ENCODE results near the gene ZNG1B.
"Not testable (repeated sequence)": the region's sequence is repeated elsewhere in the genome, so short reads cannot be mapped to it uniquely, and the experiment has no call there.

Gene ZNG1B

DNA sequence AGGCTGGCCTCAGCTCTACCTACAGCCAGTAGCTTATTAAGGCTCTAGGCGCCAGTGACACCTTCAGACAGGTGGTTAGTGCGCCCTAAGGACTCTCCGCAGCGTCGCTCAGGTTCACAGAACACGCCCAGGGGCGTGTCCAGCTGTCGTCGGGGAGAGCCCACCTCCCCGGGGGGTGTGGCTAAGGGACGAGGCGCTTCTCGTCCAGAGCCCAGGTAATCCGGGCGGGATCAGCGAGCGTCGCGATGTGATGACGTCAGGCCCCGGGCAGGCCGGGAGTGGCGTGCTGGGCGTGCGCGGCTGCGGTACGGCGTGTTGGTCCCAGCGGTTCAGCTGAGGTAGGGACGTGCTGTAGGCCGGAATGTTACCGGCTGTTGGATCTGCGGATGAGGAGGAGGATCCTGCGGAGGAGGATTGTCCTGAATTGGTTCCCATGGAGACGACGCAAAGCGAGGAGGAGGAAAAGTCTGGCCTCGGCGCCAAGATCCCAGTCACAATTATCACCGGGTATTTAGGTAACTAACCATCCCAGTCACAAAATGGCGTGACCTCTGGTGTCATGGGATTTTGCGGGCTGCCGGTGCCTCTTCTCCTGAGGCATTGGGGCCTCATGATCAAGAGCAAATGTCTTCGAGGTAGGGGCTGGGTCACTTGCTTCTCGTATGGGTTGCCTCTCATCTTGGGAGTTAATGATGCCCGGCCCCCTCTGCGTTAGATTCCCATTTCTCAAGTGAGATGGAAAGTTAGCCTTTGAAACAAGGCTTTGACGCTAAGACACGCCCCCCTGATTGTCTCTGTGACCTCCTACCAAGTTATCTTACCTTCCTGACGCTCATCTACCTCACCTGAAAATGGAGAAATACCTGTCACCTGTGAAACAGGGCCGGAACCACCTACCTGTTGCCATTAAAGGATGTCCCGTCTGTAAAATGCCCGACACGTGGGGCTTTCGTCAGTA lies at the start of gene ZNG1B:
ZNG1B (plus strand) TSS at position 184 of the 958 bp plus-strand sequence; CDS start at position 362, 178 bp downstream.
- peak; percentile 41 to 67 (median 66) for DNase-seq (ENCODE audit: low read depth in 2 of 3, low spot score in 1 of 3)

DNA sequence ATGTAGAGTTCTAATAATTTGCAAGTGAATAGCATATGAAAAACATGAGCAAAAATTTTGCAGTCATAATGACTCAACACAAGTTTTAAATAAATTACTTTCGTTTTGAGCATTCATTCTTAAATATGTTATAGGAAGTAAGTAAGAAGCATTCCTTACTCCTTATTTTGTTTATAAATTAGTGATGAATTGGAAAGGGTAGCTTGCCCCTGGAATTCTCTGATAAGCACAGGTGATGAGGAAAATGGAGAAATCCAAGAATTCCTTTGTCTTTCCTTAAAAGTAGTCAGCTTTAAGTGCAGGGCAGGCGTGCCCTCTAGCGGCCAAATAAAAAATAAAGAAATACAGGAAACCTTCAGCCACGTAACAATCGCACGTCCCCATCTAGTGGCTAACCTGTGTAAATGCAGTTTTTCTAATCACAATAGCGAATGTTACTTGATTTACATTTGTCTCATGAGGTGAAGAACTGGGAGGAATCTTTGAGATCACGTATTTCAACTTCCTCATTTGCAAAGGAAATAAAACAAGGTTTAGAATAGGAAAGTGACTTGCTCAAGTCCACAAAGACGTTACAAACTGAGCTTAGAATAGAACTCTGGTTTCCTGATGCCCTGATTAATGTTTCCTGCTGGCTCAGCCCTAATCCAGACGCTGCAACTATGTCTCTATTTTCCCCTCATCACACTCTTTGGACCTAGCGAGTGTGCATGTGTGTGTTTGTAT lies 47.2 kb upstream of the ZNG1B start:
- DNase-seq (ENCODE audit: low read depth in 2 of 3, low spot score in 1 of 3): peak; percentile 28 to 63 (median 29)

DNA sequence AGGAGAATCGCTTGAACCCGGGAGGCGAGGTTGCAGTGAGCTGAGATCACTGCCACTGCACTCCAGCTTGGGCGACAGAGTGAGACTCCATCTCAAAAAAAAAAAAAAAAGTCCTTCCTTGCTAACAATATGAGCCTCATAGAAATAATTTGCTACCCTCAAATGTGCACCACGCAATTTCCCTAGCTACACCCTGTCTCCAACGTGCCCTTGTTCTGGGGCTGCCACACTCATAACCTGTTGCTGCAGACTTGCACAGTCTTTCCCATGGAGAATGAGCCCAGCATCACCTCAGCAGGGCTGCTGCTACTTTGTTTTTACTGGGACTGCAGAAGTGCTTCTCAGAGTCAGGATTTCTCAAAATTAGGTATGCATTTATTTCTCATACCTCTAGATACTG lies 46.4 kb upstream of the ZNG1B start:
- DNase-seq (ENCODE audit: low read depth in 2 of 3, low spot score in 1 of 3): no peak

DNA sequence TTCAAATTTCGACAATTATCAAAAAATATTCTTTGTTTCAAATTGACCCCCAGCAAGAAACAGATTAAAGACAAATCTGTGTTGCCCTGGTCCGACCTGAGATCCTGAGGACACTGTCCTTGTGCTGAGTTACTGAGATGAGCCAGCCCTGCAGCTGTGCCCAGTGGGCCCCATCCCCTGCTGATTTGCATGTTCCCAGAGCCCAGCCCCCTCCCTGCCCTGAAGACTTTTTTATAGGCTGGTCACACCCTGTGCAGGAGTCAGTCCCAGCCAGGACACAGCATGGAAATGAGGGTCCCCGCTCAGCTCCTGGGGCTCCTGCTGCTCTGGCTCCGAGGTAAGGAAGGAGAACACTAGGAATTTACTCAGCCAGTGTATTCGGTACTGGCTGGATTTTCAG lies 31.4 kb upstream of the ZNG1B start:
- DNase-seq (ENCODE audit: low read depth in 2 of 3, low spot score in 1 of 3): no peak

DNA sequence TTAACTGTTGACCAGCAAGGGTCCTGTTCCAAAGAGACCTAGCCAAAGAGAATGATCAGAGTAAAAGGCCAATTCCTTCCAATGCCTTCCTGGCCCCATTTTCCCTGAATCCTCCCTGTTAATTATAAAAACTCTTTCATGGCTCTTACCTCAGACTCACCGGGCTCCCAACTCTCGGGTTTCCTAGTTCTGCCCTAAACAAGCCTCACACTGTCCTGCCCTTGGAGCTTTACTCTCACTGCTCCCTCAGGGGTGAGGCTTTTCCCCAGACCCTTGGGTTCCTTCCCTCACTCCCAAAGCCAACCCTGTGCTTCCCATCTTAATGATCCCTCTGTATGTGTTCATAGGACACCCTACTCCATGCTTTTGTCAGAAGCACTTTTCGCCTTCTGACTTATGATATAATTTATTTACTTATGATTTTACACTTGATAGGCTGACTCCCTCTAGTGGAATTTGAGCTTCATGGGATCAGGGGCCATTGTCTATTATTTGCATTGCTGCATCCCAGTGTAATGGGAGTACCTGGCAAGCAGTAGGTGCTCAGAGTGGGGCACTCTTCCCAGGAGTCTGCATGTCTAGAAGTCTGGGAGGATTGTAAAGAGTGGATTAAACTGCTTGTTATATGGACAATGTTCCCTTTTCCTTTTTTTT lies 29.9 kb upstream of the ZNG1B start:
- DNase-seq (ENCODE audit: low read depth in 2 of 3, low spot score in 1 of 3): no peak

DNA sequence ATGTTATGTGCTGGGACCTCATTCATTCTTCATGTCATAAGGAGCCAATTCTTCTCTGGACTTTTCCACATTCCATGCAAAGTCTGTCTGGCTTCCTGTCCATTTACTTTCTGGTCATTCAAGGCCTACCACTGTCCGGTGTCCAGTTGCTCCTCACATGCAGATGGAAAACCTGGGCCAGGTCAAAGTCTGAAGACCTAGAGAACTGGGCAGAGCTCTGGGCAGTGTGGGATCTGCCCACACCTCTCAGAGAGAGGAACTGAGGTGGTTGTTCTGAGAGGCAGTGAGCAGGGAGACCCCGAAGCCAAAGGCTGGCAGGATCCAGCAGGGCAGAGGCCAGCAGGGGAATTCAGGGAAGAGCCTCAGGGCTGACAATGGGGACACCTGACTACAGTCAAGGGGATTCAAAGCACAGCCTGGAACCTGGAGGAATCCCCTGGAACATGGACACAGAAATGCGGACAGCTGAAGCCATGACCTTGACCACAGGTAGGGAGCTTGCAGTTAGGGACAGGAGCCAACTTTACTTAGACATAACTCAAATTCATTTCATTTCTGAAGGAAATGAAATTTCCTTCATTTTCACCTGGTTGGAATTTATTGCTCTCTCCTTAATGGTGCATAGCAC lies 25.7 kb upstream of the ZNG1B start:
- not testable (repeated sequence) for DNase-seq (ENCODE audit: low read depth in 2 of 3, low spot score in 1 of 3)

DNA sequence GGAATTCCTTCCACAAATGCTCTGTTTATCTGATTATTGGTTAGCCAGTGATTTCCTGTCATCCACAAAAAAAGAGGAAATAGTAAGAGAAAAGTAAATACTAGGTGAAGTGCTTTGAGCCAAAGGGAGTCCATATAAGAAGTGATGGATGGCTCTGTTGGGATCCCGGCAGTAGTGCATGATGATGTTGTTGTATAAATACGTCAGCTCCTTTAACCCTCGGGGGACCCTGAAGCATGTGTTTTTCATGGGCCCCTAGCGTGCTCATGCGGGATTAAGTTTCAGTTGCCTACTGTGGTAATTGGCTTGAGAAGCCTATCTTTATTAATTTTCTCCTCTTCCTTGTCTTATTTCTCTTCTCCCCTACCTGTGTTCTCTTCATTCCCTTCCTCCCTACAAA lies 24.7 kb upstream of the ZNG1B start:
- not testable (repeated sequence) for DNase-seq (ENCODE audit: low read depth in 2 of 3, low spot score in 1 of 3)

DNA sequence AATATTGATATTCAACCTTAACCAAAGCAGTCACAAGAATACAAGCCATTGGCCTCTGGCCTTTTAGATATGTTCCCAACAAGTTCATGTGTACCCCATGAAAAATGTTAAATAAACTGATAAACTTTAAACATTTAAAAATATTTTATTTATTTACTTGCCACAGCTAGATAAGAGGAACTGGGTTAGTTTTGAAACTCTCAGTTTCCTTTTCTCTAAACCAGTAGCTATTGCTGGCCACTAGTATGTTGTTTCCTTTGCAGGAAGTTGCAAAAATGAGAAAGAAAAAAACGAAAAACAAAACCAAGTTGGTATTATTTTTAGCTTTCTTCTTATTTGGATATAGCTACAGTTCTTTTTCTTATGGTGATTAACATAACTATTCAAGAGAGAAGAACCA lies 5.7 kb upstream of the ZNG1B start:
- DNase-seq (ENCODE audit: low read depth in 2 of 3, low spot score in 1 of 3): not testable (repeated sequence)

DNA sequence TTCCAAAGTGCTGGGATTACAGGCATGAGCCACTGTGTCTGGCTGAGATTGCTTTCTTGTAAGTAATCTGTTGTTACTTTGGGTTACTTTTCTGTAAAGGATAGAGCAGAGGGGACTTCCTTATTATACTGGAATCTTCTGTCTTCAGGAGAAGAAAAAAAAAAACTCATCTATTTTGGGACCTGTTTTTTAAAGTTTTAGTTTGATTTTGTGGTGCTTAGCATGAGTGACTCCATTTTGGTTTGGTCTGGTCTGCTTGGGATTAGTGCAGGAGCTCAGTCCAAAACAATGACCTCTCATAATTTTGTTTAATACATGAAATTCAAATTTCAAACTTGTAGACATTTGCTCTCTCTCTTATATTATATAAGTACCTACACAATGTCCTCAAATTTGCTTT lies 4.0 kb upstream of the ZNG1B start:
- not testable (repeated sequence) for DNase-seq (ENCODE audit: low read depth in 2 of 3, low spot score in 1 of 3)

DNA sequence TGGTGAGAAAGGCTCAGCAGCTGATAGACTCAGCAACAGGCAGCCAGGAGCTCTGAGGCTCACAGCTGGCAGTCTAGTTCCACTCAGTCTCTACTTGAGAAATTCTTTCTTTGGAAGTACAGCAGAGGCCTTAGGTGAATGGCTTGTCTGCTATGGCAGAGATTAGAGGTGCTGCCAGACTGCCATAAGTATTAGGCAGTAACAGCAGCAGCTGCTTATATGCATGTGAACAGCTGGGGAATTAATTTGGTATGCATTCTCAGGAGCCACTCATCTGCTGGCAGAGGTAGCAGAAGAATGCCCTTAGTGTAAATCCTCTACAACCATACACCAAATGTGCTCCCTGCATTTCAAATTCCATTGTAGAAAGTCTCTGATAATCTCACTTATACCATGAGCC lies 28.3 kb downstream of the ZNG1B start:
- DNase-seq (ENCODE audit: low read depth in 2 of 3, low spot score in 1 of 3): not testable (repeated sequence)

DNA sequence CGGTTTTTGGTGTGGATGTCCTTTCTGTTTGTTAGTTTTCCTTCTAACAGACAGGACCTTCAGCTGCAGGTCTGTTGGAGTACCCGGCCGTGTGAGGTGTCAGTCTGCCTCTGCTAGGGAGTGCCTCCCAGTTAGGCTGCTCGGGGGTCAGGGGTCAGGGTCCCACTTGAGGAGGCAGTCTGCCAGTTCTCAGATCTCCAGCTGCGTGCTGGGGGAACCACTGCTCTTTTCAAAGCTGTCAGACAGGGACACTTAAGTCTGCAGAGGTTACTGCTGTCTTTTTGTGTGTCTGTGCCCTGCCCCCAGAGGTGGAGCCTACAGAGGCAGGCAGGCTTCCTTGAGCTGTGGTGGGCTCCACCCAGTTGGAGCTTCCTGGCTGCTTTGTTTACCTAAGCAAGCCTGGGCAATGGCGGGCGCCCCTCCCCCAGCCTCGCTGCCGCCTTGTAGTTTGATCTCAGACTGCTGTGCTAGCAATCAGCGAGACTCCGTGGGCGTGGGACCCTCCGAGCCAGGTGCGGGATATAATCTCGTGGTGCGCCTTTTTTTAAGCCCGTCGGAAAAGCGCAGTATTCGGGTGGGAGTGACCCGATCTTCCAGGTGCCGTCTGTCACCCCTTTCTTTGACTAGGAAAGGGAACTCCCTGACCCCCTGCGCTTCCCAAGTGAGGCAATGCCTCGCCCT lies 39.3 kb downstream of the ZNG1B start:
- not testable (repeated sequence) for DNase-seq (ENCODE audit: low read depth in 2 of 3, low spot score in 1 of 3)

DNA sequence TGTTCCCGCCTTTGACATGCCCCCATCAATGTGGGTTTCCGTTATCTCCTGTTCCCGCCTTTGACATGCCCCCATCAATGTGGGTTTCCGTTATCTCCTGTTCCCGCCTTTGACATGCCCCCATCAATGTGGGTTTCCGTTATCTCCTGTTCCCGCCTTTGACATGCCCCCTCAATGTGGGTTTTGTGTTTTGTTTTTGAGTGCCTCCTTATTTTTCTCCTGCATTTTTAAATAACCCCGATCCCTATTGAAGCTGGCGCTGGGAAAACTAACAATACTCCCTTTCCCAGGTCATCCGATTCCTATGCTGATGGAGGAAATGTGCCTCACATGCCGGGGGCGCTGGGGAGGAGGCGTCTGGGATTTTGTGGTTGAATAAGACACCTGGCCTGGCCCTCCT lies 59.0 kb downstream of the ZNG1B start:
- DNase-seq (ENCODE audit: low read depth in 2 of 3, low spot score in 1 of 3): not testable (repeated sequence)

DNA sequence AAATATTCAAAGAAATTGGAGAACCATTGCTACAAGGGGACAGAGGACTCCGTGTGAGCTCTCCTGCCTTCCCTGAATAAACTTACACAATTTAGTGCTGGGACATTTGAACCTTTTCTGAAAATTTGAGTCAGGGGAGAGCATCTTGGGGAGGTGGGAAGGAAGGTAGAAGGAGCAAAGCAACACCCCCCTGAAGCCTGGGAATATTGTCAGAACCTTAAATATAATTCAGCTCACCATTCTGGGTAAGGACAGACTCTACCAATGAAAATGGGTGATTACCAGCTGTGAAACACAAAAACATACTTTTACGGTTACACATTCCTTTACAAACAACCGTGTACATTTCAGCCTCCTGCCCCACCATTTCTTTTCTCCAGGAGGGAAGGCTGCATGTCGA lies 60.9 kb downstream of the ZNG1B start, which contains the start of gene FOXD4L1:
FOXD4L1 (plus strand) TSS at position 301 of the 400 bp plus-strand sequence. CDS start 592 bp downstream, outside the sequence.
- not testable (repeated sequence) for DNase-seq (ENCODE audit: low read depth in 2 of 3, low spot score in 1 of 3)

DNA sequence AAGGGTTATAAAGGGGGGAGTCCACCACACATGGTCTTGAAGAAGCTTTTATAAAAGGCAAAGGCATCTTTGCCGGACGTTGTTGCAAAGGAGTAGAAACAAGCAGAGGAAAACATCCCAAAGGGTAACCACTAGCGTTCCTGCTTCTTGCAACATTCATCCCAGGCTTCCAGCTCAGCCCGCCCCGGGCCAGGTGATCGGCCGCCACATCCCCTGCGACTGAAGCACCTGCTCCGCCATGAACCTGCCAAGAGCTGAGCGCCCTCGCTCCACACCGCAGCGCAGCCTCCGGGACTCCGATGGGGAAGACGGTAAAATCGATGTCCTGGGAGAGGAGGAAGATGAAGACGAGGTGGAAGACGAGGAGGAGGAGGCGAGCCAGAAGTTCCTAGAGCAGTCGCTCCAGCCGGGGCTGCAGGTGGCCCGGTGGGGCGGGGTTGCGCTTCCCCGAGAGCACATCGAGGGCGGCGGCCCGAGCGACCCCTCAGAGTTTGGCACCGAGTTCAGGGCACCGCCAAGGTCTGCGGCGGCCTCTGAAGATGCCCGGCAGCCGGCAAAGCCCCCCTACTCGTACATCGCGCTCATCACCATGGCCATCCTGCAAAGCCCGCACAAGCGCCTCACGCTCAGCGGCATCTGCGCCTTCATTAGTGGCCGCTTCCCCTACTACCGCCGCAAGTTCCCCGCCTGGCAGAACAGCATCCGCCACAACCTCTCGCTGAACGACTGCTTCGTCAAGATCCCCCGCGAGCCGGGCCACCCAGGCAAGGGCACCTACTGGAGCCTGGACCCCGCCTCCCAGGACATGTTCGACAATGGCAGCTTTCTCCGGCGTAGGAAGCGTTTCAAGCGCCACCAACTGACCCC lies 61.8 kb downstream of the ZNG1B start:
- DNase-seq (ENCODE audit: low read depth in 2 of 3, low spot score in 1 of 3): not testable (repeated sequence)

DNA sequence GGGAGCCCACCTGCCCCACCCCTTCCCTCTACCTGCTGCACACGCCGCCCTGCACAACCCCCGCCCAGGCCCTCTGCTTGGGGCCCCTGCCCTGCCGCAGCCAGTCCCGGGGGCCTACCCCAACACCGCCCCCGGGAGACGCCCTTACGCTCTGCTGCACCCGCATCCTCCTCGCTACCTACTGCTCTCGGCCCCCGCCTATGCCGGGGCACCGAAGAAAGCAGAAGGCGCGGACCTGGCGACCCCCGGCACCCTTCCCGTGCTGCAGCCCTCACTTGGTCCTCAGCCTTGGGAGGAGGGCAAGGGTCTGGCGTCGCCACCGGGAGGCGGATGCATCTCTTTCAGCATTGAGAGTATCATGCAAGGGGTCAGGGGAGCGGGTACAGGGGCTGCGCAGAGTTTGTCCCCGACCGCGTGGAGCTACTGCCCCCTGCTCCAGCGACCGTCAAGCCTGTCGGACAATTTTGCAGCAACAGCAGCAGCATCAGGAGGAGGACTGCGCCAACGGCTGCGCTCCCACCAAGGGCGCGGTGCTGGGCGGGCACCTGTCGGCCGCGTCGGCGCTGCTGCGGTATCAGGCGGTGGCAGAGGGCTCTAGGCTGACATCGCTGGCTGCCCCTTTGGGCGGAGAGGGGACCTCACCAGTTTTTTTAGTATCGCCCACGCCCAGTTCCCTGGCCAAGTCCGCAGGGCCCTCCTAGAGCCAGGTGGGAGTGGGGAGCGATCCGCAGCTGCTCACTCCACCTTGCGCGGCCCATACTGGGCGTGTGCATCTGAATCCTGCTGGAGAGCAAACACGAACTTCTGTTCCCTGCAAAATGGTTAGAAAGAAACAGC lies 62.6 kb downstream of the ZNG1B start:
- DNase-seq (ENCODE audit: low read depth in 2 of 3, low spot score in 1 of 3): not testable (repeated sequence)

DNA sequence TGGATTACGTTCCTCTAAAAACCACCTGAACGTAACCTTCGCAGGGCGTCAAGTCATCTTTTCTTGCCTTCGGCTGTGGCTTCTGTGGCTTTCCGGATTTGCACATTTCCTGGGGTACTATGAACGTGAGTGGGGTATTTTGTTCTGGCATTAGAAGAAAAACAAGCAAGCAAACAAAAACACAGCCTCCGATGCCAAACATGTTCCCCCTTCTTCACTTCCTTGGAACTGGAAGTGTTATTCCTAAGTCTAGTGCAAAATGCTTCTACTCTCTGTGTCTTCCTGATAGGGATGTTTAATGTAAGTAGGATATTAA lies 63.2 kb downstream of the ZNG1B start:
- not testable (repeated sequence) for DNase-seq (ENCODE audit: low read depth in 2 of 3, low spot score in 1 of 3)

DNA sequence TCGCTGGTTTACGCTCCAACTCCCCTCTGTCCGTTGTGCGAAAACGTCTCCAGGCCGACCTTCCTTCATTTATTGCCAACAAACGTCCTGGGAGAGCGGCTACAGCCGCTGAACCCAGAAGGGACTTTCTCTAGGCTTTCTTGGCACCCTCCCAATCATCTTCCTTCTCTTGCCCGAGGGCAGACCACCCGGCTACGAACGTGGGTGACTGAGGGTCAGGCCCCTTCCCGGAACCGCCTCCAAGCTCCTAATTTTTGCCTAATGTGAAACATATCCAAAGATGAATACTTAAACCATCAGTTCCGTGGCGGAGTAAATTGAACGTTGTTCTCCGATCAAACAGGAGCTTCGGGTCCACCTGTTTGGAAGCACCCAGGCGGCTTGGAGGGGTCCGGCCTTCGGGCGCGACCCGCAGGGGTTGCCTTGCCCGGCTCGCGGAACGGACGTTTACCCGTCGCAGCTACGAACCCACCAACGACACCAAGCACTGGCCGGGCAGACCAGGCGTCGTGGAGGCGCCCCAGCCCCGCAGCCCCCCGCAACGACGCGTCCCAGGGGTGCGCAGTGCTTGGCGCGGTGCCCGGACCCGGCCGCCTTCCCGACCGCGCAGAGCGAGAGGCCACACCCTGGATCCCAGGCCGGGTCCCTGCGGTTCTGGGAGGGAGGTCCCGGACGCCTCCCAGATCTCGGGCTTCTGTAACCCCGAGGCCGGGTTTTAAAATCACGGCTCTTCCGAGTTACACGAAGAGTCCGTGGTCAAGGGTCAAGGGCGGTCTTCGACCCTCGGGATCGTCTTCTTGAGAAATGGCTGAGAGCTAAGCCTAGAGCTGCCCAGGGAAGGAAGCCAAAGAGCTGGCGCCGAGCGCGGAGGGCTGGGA lies 65.0 kb downstream of the ZNG1B start:
- not testable (repeated sequence) for DNase-seq (ENCODE audit: low read depth in 2 of 3, low spot score in 1 of 3)

Measured in stimulated activated CD4-positive, alpha-beta T cell treated with anti-CD3 and anti-CD28 coated beads, Interleukin-12 subunit alpha, Interleukin-12 subunit beta, amount 100 ng/mL, for 48 hours (primary cell).